ENCODE measurements around the gene VAV1. TPM values are rescaled to one million over a fixed set of nuclear protein-coding genes. Genes with fewer than 3 reads are reported as not detected.
A peak's percentile ranks its signal among the peaks of the same experiment; 100 is the strongest.

Gene VAV1
- total RNA-seq (2016; rRNA removed; fragmentation: Illumina TruSeq; extraction: Trizol), result not detected in 2 replicates
- total RNA-seq (2016; cell fraction: cytosol; rRNA removed; fragmentation: Illumina TruSeq; extraction: Trizol; ENCODE audit: low read depth), result not detected in 2 replicates
- not detected in 2 replicates for total RNA-seq (2016; cell fraction: insoluble cytoplasmic fraction; rRNA removed; fragmentation: Illumina TruSeq; extraction: Trizol)
- total RNA-seq (2016; cell fraction: membrane; rRNA removed; fragmentation: Illumina TruSeq; extraction: Trizol), result not detected in 2 replicates
- not detected in 2 replicates for total RNA-seq (2016; cell fraction: nucleus; rRNA removed; fragmentation: Illumina TruSeq; extraction: Trizol)
- polyA plus RNA-seq (2011; rRNA removed), result not detected in 2 replicates
- polyA plus RNA-seq (2011; cell fraction: cytosol; rRNA removed), result not detected in 2 replicates
- polyA plus RNA-seq (2011; cell fraction: nucleus; rRNA removed), result 0.05 TPM in 1 of 2 replicates, not detected in the other
- polyA plus RNA-seq (2012), result not detected in 2 replicates
- polyA plus RNA-seq (2016; cell fraction: cytosol; fragmentation: Illumina TruSeq; extraction: Trizol; ENCODE audit: low read depth), result not detected in 2 replicates
- polyA plus RNA-seq (2016; cell fraction: insoluble cytoplasmic fraction; fragmentation: Illumina TruSeq; extraction: Trizol; ENCODE audit: low read depth), result not detected in 2 replicates
- not detected in 2 replicates for polyA plus RNA-seq (2016; cell fraction: membrane; fragmentation: Illumina TruSeq; extraction: Trizol; ENCODE audit: low read depth)
- polyA plus RNA-seq (2016; cell fraction: nucleus; fragmentation: Illumina TruSeq; extraction: Trizol; ENCODE audit: insufficient read depth, low read depth), result not detected in 2 replicates
- not detected in 2 replicates for polyA minus RNA-seq (2011; rRNA and poly(A)+ RNA removed; ENCODE audit: low replicate concordance)
- polyA minus RNA-seq (2011; cell fraction: cytosol; rRNA and poly(A)+ RNA removed), result not detected in 2 replicates
- not detected in 2 replicates for polyA minus RNA-seq (2011; cell fraction: nucleus; rRNA and poly(A)+ RNA removed)
- Bru-seq, nascent RNA, result percentile 10 among the genes with signal in this experiment
- percentile 9 among the genes with signal in this experiment for BruChase-seq, experiment 1, labeled RNA remaining after a 6-hour chase
- percentile 10 among the genes with signal in this experiment for BruChase-seq, experiment 2, labeled RNA remaining after a 2-hour chase
- long read RNA-seq, experiment 1, result 0 reads
- long read RNA-seq, experiment 2, result 0 reads

- no peaks in the 10 kb centered on the region for H3K9me3 ChIP-seq (ENCODE audit: low read length)
- H3K27ac ChIP-seq (ENCODE audit: extremely low read length, insufficient read depth, low read length), result no peak within 1 kb of the TSS
- WGBS (ENCODE audit: low lambda C conversion rate), result 51% methylated on average over 18 of the region's 25 CpGs
- no TSS peak for BruUV-seq (replicated peaks)
- H3K27me3 ChIP-seq (ENCODE audit: control insufficient read depth in 1 of 2, insufficient read depth in 2 of 2, low read length in 2 of 2), result no peaks in the 10 kb centered on the region
- POLR2A ChIA-PET, result no interaction called here
- TF ChIP-seq TAF1 (CRISPR knock-in tag; IDR thresholded peaks at IDR 0.05), result no peak
- no peak for TF ChIP-seq KLF11 (CRISPR knock-in tag; IDR thresholded peaks at IDR 0.05)
- TF ChIP-seq RCOR2 (CRISPR knock-in tag; IDR thresholded peaks at IDR 0.05), result no peak
- no peak for TF ChIP-seq MAFF (IDR thresholded peaks at IDR 0.05; ENCODE audit: low read depth, low read length)
- no peak for TF ChIP-seq TEAD2 (CRISPR knock-in tag; IDR thresholded peaks at IDR 0.05)
- no peak for TF ChIP-seq ATF7-NPFF (CRISPR knock-in tag; IDR thresholded peaks at IDR 0.05; ENCODE audit: low read depth)
- no peak for TF ChIP-seq ZNF207 (IDR thresholded peaks at IDR 0.05; ENCODE audit: borderline replicate concordance)
- TF ChIP-seq CEBPB (IDR thresholded peaks at IDR 0.05; ENCODE audit: borderline replicate concordance, low read depth, low read length), result no peak
- TF ChIP-seq HMG20B (CRISPR knock-in tag; conservative IDR thresholded peaks at IDR 0.05), result no peak
- no peak for FAIRE-seq
- no peak within 1 kb of the TSS for H3K9ac ChIP-seq (ENCODE audit: insufficient read depth, low read depth, low read length)
- H3K4me2 ChIP-seq (ENCODE audit: low read depth, low read length), result no peak within 1 kb of the TSS
- H4K20me1 ChIP-seq (ENCODE audit: insufficient read depth, low read length), result no peaks in the 10 kb centered on the region
- no peak for DNase-seq (ENCODE audit: low spot score)
- in situ Hi-C loops (cut with HindIII; ENCODE audit: extremely low pct_ligation_motif_present, low pct_unique_long_range_greater_than_20kb) (no loop called here), intact Hi-C loops (cut with micrococcal nuclease; ENCODE audit: unreplicated experiment) (no loop called here)
- CTCF ChIA-PET (ENCODE audit: low intra/inter-chr PET ratio, low total read pairs), result no interaction called here
- peaks cover 9% of the 10 kb centered on the region for H3K4me1 ChIP-seq (ENCODE audit: insufficient read depth, low read length)
- no peak within 1 kb of the TSS for H2AFZ ChIP-seq (ENCODE audit: low read length)
- no peak for ATAC-seq
- no peaks in the 10 kb centered on the region for H3K79me2 ChIP-seq (ENCODE audit: insufficient read depth, low read length)
- H3K36me3 ChIP-seq (replicated peaks in 1 of 2; ENCODE audit: control insufficient read depth in 1 of 2, insufficient read depth in 2 of 2, low read length in 2 of 2), result no peaks in the 10 kb centered on the region
- no peak within 1 kb of the TSS for H3K4me3 ChIP-seq (replicated peaks in 1 of 3; ENCODE audit: insufficient read depth in 1 of 3, low read depth in 2 of 3, low read length in 3 of 3)
Measured at GRCh38 chr19:6772028-6772865, at the start of gene VAV1. Gene VAV1, plus strand, starts transcription at chr19:6772708. Its CDS starts 100 bp downstream, at chr19:6772808.
